SK-MEL-5 (cell line): Measurements from ENCODE around the gene ACACB. TPM values are rescaled to one million over a fixed set of nuclear protein-coding genes. Genes with fewer than 3 reads are reported as not detected.
"Not testable (repeated sequence)": the region's sequence is repeated elsewhere in the genome, so short reads cannot be mapped to it uniquely, and the experiment has no call there.

Experiments
- DNase-seq: peaks from one replicate; pipeline ENCODE4 v3.0.0-alpha.2; 2016; ENCODE audit warnings: low read depth, low spot score
- in situ Hi-C: cut with HindIII; loops from 2 replicates; pipeline ENCODE4 v1.10.0; 2016; ENCODE audit warnings: low sequenced_read_pairs, high pct_unique_total_duplicates, low pct_unique_long_range_greater_than_20kb
- total RNA-seq: library from RNA; depleted of rRNA; stranded (reverse); fragments of >200 nt; shearing (Covaris generic); gene quantifications from 2 replicates; pipeline ENCODE4 v1.2.3, GENCODE V29; 2014

The ACACB gene
- total RNA-seq, 1 experiment from 2014 or later, result 5.9 TPM

DNA sequence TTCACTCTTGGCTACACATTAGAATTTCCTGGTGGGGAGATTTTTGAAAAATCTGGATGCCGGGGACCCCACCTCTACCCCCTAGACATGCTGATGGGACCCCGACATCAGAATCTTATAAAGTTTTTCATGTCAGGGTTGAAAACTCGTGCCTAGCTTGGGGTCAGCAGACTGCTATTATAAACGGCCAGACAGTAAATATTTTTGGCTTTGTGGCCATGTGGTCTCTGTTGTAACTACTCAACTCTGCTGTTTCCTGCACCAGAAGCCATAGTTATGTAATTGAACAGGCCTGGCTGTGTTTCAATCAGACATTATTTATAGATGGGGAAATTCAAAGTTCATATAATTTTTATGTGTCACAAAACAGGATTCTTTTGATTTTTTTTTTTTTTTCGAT lies 41.6 kb downstream of the ACACB start:
- DNase-seq, result no peak
- in situ Hi-C loops, result no loop called here

DNA sequence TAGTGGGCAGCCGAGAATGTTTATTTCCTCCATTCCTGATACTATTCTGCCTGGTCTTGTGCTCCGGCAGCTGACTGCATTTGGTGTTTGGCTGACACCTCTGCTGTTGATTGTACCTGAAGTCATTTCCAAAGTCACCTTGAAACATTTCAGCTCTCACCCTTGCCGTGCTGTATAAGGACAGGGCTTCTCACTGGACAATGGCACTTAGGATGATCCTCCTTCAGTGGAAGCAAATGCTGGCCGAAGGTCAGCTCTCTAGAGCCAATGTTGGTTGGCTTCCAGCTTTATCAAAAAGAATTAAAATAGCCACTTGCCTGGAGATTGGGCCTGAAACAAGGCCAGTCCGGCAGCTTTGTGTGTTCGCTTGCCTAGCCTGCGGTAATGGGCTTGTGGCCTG lies 44.0 kb downstream of the ACACB start:
- in situ Hi-C loops, result no loop called here
- no peak for DNase-seq

GRCh38 chr12:109160873-109161272 lies 44.5 kb downstream of the ACACB start:
- DNase-seq, result no peak
- in situ Hi-C loops, result no loop called here

GRCh38 chr12:109162551-109162950 lies 46.2 kb downstream of the ACACB start:
- DNase-seq, result peak; percentile 45
- in situ Hi-C loops, result no loop called here

GRCh38 chr12:109163167-109163566 lies 46.8 kb downstream of the ACACB start:
- DNase-seq, result peak; percentile 32

DNA sequence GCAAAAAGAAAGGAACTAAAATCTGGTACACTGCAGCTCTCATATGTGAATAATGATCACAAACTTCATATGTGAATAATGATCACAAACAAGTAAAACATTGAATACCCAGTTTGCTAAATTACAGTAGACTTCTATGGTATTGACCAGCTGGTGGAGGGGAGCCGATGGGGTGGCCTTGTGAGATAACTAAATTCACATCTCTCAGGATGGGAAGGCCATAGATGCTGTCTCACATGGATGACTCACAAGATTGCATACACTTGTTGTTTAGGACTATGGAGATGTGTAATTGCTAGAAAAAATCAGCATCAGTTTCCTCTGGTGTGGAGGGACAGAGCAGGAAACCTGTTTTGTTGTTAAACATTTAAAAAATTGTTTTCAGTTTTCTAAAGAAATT lies 49.2 kb downstream of the ACACB start:
- no peak for DNase-seq
- in situ Hi-C loops, result no loop called here

More at GRCh38 chr12:109163167-109163566, 46.8 kb downstream of the ACACB start:
- in situ Hi-C loops, result no loop called here

DNA sequence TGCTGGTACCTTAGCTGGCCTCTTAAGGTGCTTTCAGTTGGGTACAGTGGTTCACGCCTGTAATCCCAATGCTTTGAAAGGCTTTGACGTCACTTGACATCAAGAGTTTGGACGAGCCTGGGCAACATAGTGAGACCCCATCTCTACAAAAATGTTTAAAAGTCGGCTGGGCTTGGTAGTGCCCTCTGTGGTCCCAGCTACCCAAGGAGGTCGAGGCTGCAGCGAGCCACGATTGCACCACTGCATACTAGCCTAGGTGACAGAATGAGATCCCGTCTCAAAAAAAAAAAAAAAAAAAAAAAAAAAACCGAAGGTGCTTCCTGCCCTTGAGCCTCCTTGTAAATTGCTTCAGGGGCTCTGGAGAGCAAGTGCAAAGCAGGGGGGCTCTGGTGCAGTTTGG lies 50.0 kb downstream of the ACACB start:
- in situ Hi-C loops, result no loop called here

GRCh38 chr12:109167781-109168180 lies 51.4 kb downstream of the ACACB start:
- in situ Hi-C loops, result no loop called here
- no peak for DNase-seq

More for the DNA sequence above, 50.0 kb downstream of the ACACB start:
- no peak for DNase-seq

- DNase-seq, result no peak
- in situ Hi-C loops, result no loop called here
These were observed 52.9 kb downstream of the ACACB start for GRCh38 chr12:109169262-109169661.

DNA sequence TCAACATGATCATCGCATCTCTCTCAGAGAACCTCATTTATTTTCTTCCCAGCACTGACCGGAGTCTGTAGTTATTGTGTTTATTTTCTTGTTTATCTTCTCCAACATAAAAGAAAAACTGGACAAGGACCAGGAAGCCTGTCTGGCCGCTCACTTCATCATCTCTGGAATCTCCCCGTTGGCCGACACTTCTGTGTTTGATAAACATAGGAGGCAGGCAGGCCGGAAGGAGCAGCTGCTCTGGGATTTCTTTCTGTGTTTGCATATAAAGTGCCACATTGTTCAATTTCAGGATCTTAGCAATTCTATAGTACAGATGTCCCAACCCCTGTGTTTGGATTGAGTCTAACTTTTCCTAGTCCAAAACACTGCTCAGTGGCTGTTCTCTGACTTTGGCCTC lies 53.3 kb downstream of the ACACB start:
- in situ Hi-C loops, result no loop called here
- DNase-seq, result no peak

DNA sequence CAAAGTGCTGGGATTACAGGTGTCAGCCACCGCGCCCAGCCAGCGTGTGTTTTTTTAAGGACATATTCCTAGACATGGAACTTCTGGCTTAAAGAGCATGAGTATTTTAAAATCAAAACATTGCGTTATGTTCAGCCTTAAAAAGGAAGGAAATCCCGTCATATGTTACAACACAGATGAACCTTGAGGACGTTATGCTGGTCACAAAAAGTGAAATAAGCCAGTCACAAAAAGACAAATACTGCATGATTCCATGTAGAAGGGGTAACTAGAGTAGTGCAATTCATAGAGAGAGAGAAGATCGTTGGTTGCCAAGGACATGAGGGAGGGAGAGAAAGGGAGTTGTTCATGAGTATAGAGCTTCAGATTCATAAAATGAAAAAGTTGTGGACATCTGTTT lies 53.9 kb downstream of the ACACB start:
- in situ Hi-C loops, result no loop called here

GRCh38 chr12:109172787-109173186 lies 56.4 kb downstream of the ACACB start:
- in situ Hi-C loops, DNase-seq: not testable (repeated sequence)

More for the DNA sequence above, 53.9 kb downstream of the ACACB start:
- no peak for DNase-seq

GRCh38 chr12:109173443-109174240 lies 57.3 kb downstream of the ACACB start:
- no peak for DNase-seq
- in situ Hi-C loops, result no loop called here

DNA sequence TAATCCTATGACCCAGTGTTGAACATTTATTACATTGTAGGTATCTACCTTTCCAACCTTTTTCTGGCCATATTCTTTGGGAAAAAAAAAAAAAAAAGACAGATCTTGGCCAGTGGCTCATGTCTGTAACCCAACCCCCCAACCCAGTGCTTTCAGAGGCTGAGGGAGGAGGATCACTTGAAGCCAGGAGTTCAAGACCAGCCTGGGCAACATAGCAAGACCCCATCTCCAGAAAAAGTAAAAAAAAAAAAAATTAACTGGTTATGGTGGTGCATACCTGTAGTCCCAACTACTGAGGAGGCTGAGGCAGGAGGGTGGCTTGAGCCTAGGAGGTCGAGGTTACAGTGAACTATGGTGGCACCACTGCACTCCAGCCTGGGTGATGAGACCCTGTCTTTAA lies 58.1 kb downstream of the ACACB start:
- in situ Hi-C loops, result no loop called here

DNA sequence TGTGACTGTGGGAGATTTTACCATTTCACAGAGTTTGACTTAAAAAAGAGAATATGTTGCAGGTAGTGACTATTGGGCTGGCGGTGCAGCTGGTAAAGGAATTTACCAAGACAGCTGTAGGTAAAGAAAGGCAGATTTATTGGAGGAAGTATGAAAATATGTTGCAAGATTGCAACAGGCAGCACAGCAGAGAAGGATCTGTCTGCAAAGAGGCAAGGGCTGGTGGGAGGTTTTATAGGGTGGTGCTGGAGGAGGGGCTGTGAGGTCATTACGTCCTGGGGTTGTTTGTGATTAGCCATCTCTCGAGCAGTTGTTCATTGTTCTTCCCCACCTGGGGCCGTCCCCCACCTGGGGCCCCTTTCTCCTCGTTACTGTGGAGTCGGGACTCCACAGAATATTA lies 62.1 kb downstream of the ACACB start:
- no peak for DNase-seq
- in situ Hi-C loops, result no loop called here

More for the DNA sequence above, 58.1 kb downstream of the ACACB start:
- no peak for DNase-seq

DNA sequence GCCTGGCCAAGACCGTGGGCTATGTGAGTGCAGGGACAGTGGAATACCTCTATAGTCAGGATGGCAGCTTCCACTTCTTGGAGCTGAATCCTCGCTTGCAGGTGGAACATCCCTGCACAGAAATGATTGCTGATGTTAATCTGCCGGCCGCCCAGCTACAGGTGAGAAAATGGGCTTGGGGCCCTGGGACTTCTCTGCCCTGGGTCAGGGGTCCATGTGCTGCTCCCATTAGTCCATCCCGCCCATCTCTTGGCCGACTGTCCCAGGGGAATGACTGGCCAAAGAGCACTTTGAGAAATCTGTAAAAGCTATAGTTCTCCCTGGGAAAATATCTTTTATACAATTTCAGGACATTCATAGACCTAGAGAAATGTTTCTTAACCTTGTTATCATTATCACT lies 63.5 kb downstream of the ACACB start:
- in situ Hi-C loops, result no loop called here
- DNase-seq, result no peak

GRCh38 chr12:109182041-109182839 lies 65.9 kb downstream of the ACACB start:
- peak; percentile 43 for DNase-seq
- in situ Hi-C loops, result no loop called here

DNA sequence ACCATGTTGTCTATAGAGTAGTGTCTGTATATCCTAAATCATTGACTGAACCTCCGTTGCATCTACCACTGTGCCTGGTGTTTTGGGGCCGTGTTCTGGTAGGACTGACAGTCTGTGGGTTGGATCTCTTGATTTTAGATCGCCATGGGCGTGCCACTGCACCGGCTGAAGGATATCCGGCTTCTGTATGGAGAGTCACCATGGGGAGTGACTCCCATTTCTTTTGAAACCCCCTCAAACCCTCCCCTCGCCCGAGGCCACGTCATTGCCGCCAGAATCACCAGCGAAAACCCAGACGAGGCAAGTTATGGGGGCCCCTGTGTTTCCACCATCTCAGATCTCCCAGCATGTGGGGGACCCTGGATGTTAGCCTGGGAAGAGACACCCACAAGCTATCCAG lies 69.1 kb downstream of the ACACB start:
- in situ Hi-C loops, result no loop called here
- DNase-seq, result no peak
